Panc1 (cell line): ENCODE data around the gene CBX4. TPM values are rescaled to one million over a fixed set of nuclear protein-coding genes. Genes with fewer than 3 reads are reported as not detected.

Experiments
- ATAC-seq: fragments of 200-7000 bp; cut with Tn5 transposase; 2 replicates; pipeline ENCODE4 v1.9.1; 2020; ENCODE audit warnings: mild to moderate bottlenecking, moderate library complexity
- BruUV-seq: library from RNA; stranded (reverse); fragments of 400-500 nt; replicated peaks from 2 replicates; lab custom pipeline; 2021; lab: Mats Ljungman, UMichigan
- CTCF ChIA-PET: fragments of 300-600 bp; sonication (Branson Sonifier 250); formaldehyde crosslinking; loops from one replicate; lab custom pipeline; 2022; ENCODE audit warnings: antibody characterized with exemption; lab: Charles Lee
- POLR2A ChIA-PET: fragments of 300-600 bp; sonication (Branson Sonifier 250); formaldehyde crosslinking; loops from one replicate; lab custom pipeline; 2022; ENCODE audit warnings: antibody characterized with exemption; lab: Charles Lee
- DNase-seq: peaks from one replicate; pipeline ENCODE4 v3.0.0-alpha.2; 2010; ENCODE audit warnings: low read depth, low spot score
- H3K27ac ChIP-seq: 2 replicates; pipeline ENCODE4 v1.5.1; 2011; ENCODE audit warnings: mild to moderate bottlenecking, low read length, inconsistent platforms
- H3K27me3 ChIP-seq: fragments of 200-500 bp; sonication (Bioruptor generic); 2 replicates; pipeline ENCODE4 v1.6.0; 2014; ENCODE audit warnings: low read length, inconsistent platforms; ENCODE audit not compliant: control insufficient read depth, insufficient read depth
- H3K36me3 ChIP-seq: fragments of 200-500 bp; sonication (Bioruptor generic); 2 replicates; pipeline ENCODE4 v1.5.1; 2014; ENCODE audit warnings: inconsistent platforms, mild to moderate bottlenecking, low read length, moderate library complexity; ENCODE audit not compliant: control insufficient read depth, insufficient read depth
- H3K4me1 ChIP-seq: 2 replicates; pipeline ENCODE4 v1.5.1; 2011; ENCODE audit warnings: inconsistent platforms, mild to moderate bottlenecking, low read length, moderate library complexity; ENCODE audit not compliant: control insufficient read depth, insufficient read depth
- H3K4me3 ChIP-seq, 2 experiments: 2 replicates each; pipeline ENCODE4 v1.5.1; 2011 to 2012; ENCODE audit warnings: low read depth in 2 of 2, low read length in 2 of 2, mild to moderate bottlenecking in 2 of 2, inconsistent platforms in 1 of 2, moderate library complexity in 1 of 2
- H3K9me3 ChIP-seq: fragments of 200-500 bp; sonication (Bioruptor generic); 2 replicates; pipeline ENCODE4 v1.5.1; 2014; ENCODE audit warnings: low read depth, mild to moderate bottlenecking, inconsistent platforms, low read length, moderate library complexity; ENCODE audit not compliant: control insufficient read depth, insufficient read depth
- POLR2AphosphoS5 ChIP-seq: IDR thresholded peaks from 2 replicates; pipeline ENCODE4 v1.6.1; 2012; ENCODE audit warnings: mild to moderate bottlenecking, low read depth, low read length, moderate library complexity
- SIN3A ChIP-seq: IDR thresholded peaks from 2 replicates; pipeline ENCODE4 v1.6.1; 2012; ENCODE audit warnings: low read depth, mild to moderate bottlenecking, low read length, moderate library complexity, borderline replicate concordance; ENCODE audit not compliant: insufficient read depth
- TCF7L2 ChIP-seq: IDR thresholded peaks from 2 replicates; pipeline ENCODE4 v1.6.1; 2011; ENCODE audit warnings: mild to moderate bottlenecking, low read depth, low read length, inconsistent platforms
- in situ Hi-C: cut with HindIII; loops from 2 replicates; pipeline ENCODE4 v1.10.0; 2016; ENCODE audit warnings: low sequenced_read_pairs, low pct_unique_long_range_greater_than_20kb
- intact Hi-C: fragments of 100-400 bp; cut with micrococcal nuclease; formaldehyde crosslinking; loops from one replicate; pipeline ENCODE4 v1.10.0; 2022; ENCODE audit not compliant: unreplicated experiment
- total RNA-seq: library from RNA; stranded (reverse); gene quantifications from one replicate; pipeline ENCODE4 v1.2.1, GENCODE V29; 2021; ENCODE audit not compliant: unreplicated experiment
- TF ChIP-seq, protein P1 (sequence below), 2 experiments: IDR thresholded peaks; 2 replicates each; pipeline ENCODE4 v1.6.1; 2011 to 2012; ENCODE audit warnings: low read depth in 2 of 2, control low read depth in 1 of 2, low read length in 1 of 2, mild to moderate bottlenecking in 1 of 2, moderate library complexity in 1 of 2; ENCODE audit not compliant: insufficient read depth in 1 of 2
- TF ChIP-seq, protein P2 (sequence below): fragments of 450-650 bp; IDR thresholded peaks from 2 replicates; pipeline ENCODE4 v1.5.1; 2017; ENCODE audit warnings: mild to moderate bottlenecking

CBX4 gene
- total RNA-seq, 1 experiment from 2014 or later: 48.6 TPM

DNA sequence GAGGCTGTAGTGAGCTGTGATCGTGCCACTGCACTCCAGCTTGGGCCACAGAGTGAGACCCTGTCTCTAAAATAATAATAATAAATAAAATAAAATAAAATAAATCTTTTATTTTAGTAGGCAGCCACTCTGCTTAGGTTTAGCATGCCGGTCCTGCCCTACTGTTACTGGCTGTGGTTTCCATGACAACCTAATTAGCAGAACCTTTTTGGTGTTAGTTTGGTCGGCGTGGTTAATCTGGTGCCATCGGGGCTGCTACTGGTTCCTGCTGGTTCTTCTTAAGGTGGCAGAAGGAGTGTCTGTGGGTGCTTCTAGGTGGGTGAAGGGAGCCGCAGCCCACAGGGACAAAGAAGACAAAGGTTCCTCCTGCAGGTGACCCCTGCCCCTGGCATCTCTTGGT lies 37.8 kb upstream of the CBX4 start:
- H3K27me3 ChIP-seq: no peaks in the 10 kb centered on the region
- H3K4me3 ChIP-seq: no peak overlapping the region
- no TSS peak for BruUV-seq
- intact Hi-C loops: no loop called here
- no peak for TF ChIP-seq TCF7L2
- no peak for TF ChIP-seq SIN3A
- TF ChIP-seq, protein P1, sequence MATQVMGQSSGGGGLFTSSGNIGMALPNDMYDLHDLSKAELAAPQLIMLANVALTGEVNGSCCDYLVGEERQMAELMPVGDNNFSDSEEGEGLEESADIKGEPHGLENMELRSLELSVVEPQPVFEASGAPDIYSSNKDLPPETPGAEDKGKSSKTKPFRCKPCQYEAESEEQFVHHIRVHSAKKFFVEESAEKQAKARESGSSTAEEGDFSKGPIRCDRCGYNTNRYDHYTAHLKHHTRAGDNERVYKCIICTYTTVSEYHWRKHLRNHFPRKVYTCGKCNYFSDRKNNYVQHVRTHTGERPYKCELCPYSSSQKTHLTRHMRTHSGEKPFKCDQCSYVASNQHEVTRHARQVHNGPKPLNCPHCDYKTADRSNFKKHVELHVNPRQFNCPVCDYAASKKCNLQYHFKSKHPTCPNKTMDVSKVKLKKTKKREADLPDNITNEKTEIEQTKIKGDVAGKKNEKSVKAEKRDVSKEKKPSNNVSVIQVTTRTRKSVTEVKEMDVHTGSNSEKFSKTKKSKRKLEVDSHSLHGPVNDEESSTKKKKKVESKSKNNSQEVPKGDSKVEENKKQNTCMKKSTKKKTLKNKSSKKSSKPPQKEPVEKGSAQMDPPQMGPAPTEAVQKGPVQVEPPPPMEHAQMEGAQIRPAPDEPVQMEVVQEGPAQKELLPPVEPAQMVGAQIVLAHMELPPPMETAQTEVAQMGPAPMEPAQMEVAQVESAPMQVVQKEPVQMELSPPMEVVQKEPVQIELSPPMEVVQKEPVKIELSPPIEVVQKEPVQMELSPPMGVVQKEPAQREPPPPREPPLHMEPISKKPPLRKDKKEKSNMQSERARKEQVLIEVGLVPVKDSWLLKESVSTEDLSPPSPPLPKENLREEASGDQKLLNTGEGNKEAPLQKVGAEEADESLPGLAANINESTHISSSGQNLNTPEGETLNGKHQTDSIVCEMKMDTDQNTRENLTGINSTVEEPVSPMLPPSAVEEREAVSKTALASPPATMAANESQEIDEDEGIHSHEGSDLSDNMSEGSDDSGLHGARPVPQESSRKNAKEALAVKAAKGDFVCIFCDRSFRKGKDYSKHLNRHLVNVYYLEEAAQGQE (IDR thresholded peaks at IDR 0.05; ENCODE audit: insufficient read depth in 1 of 2, low read depth in 2 of 2, low read length in 1 of 2): no peak
- TF ChIP-seq, protein P2, sequence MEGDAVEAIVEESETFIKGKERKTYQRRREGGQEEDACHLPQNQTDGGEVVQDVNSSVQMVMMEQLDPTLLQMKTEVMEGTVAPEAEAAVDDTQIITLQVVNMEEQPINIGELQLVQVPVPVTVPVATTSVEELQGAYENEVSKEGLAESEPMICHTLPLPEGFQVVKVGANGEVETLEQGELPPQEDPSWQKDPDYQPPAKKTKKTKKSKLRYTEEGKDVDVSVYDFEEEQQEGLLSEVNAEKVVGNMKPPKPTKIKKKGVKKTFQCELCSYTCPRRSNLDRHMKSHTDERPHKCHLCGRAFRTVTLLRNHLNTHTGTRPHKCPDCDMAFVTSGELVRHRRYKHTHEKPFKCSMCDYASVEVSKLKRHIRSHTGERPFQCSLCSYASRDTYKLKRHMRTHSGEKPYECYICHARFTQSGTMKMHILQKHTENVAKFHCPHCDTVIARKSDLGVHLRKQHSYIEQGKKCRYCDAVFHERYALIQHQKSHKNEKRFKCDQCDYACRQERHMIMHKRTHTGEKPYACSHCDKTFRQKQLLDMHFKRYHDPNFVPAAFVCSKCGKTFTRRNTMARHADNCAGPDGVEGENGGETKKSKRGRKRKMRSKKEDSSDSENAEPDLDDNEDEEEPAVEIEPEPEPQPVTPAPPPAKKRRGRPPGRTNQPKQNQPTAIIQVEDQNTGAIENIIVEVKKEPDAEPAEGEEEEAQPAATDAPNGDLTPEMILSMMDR: no peak
- TF ChIP-seq POLR2AphosphoS5: no peak
- H3K9me3 ChIP-seq: no peaks in the 10 kb centered on the region
- H3K27ac ChIP-seq: no peak overlapping the region
- no peaks in the 10 kb centered on the region for H3K4me1 ChIP-seq
- in situ Hi-C loops: no loop called here
- no peaks in the 10 kb centered on the region for H3K36me3 ChIP-seq
- ATAC-seq (no peak), DNase-seq (no peak)
- ChIA-PET POLR2A (interaction anchor here (0.6 kb wide), 1 partner anchor 124 kb away, joined by 4 read pairs; no protein-coding TSS in a partner anchor), CTCF (no interaction called here)

DNA sequence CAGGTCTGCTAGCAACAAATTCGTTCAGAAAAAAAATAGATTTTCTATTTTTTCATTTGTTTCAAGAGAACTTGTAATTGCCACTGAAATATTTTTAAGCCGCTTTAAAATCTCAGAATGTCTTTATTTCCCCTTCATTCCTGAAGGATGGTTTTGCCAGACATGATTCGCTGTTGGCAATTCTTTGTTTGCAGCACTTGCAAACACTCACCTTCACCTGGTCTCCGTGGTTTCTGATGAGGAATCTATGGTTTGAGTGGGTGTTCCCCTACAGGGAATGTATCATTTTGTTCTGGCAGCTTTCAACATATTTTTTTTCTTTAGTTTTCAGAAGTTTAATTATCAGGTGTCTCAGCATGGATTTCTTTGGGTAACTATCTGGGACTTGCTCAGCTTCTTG lies 36.3 kb upstream of the CBX4 start:
- BruUV-seq: no TSS peak
- intact Hi-C loops: no loop called here
- Histone ChIP-seq H3K36me3 (no peaks in the 10 kb centered on the region), H3K27ac (no peak overlapping the region), H3K27me3 (no peaks in the 10 kb centered on the region), H3K4me1 (no peaks in the 10 kb centered on the region), H3K4me3 (no peak overlapping the region), H3K9me3 (no peaks in the 10 kb centered on the region)
- in situ Hi-C loops: no loop called here
- TF ChIP-seq, protein P1 (IDR thresholded peaks at IDR 0.05; ENCODE audit: insufficient read depth in 1 of 2, low read depth in 2 of 2, low read length in 1 of 2): no peak
- no peak for TF ChIP-seq SIN3A
- TF ChIP-seq, protein P2: no peak
- ATAC-seq (no peak), DNase-seq (no peak)
- ChIA-PET CTCF (interaction anchor here (1.2 kb wide), 1 partner anchor 30 kb away, joined by 3 read pairs; no protein-coding TSS in a partner anchor), POLR2A (no interaction called here)
